Activated CD4-positive, alpha-beta T cell treated with anti-CD3 and anti-CD28 coated beads for 36 hours (primary cell): ENCODE measurements around the gene MAMDC2. TPM values are rescaled to one million over a fixed set of nuclear protein-coding genes. Genes with fewer than 3 reads are reported as not detected.

Experiments
- ATAC-seq: fragments of 200-7000 bp; cut with Tn5 transposase; one replicate; pipeline ENCODE4 v1.10.0; 2021; ENCODE audit warnings: mild to moderate bottlenecking, moderate library complexity
- CTCF ChIA-PET: fragments of 350-600 bp; sonication (Branson Sonifier 250); formaldehyde crosslinking; loops from one replicate; lab custom pipeline; 2021; ENCODE audit warnings: antibody characterized with exemption; lab: Charles Lee
- POLR2A ChIA-PET: fragments of 350-600 bp; sonication (Branson Sonifier 250); formaldehyde crosslinking; loops from one replicate; lab custom pipeline; 2021; ENCODE audit warnings: antibody characterized with exemption, inconsistent platforms; lab: Charles Lee
- DNase-seq: peaks from one replicate; pipeline ENCODE4 v3.0.0-alpha.2; 2020
- H3K27ac Mint-ChIP-seq: one replicate; pipeline ENCODE4 v1.8.0; 2021; ENCODE audit warnings: mixed read lengths
- H3K27me3 Mint-ChIP-seq: one replicate; pipeline ENCODE4 v1.8.0; 2021; ENCODE audit warnings: mixed read lengths
- H3K36me3 Mint-ChIP-seq: one replicate; pipeline ENCODE4 v1.8.0; 2021; ENCODE audit warnings: low read depth, mixed read lengths
- H3K4me1 Mint-ChIP-seq: one replicate; pipeline ENCODE4 v1.8.0; 2021; ENCODE audit warnings: mixed read lengths
- H3K4me3 Mint-ChIP-seq: one replicate; pipeline ENCODE4 v1.8.0; 2021; ENCODE audit warnings: mild to moderate bottlenecking, moderate library complexity, mixed read lengths
- H3K9me3 Mint-ChIP-seq: one replicate; pipeline ENCODE4 v1.8.0; 2021; ENCODE audit warnings: low read depth, mixed read lengths
- intact Hi-C, 2 experiments: fragments of 100-400 bp; cut with DNase I in 1 of 2; cut with micrococcal nuclease in 1 of 2; formaldehyde crosslinking; loops; one replicate each; pipeline versions ENCODE4 v1.14.2 to v1.15.1; 2022 to 2024; cut with DNase I, micrococcal nuclease
- total RNA-seq, 2 experiments: library from RNA; stranded (reverse); gene quantifications; one replicate each; pipeline ENCODE4 v1.2.3, GENCODE V29; 2021

Gene MAMDC2
- total RNA-seq, 2 experiments from 2014 or later = not detected

DNA sequence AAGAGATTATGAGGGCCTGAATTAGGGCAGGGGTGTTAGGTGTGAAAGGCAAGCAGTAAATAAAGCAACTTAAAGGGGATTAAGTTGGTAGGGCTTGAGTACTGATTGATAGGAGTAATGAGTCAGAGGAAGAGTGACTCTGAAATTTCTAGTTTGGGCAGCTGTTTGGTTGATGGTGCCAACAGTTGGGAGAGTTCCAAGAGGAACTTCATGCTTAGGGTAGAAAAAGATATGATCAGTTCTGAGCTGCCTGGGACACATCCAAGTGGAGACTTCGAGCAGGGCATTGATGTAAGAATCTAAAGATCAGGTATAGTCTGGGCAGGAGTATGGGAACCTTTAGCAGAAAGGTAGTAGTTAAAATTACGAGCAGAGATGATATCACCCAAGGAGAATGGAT lies 10.2 kb downstream of the MAMDC2 start:
- Mint-ChIP-seq H3K9me3 (no peaks in the 10 kb centered on the region), H3K4me3 (no peak overlapping the region), H3K36me3 (no peaks in the 10 kb centered on the region), H3K27ac (no peak overlapping the region), H3K4me1 (no peaks in the 10 kb centered on the region), H3K27me3 (peaks cover 12% of the 10 kb centered on the region)
- DNase-seq = no peak
- ATAC-seq = no peak
- ChIA-PET CTCF (interaction anchor here (1.2 kb wide), 1 partner anchor 11 kb away, joined by 5 read pairs; no protein-coding TSS in a partner anchor), POLR2A (no interaction called here)
- intact Hi-C loops = no loop called here

- ATAC-seq (no peak), DNase-seq (no peak)
- ChIA-PET POLR2A (no interaction called here), CTCF (interaction anchor here (1.2 kb wide), 1 partner anchor 10 kb away, joined by 5 read pairs; no protein-coding TSS in a partner anchor)
- H3K4me1 Mint-ChIP-seq = no peaks in the 10 kb centered on the region
- H3K9me3 Mint-ChIP-seq = no peaks in the 10 kb centered on the region
- intact Hi-C loops = no loop called here
- H3K27me3 Mint-ChIP-seq = peaks cover 11% of the 10 kb centered on the region
- H3K36me3 Mint-ChIP-seq = no peaks in the 10 kb centered on the region
- H3K4me3 Mint-ChIP-seq = no peak overlapping the region
- no peak overlapping the region for H3K27ac Mint-ChIP-seq
Observed at GRCh38 chr9:70054521-70054920, 10.9 kb downstream of the MAMDC2 start.

- intact Hi-C loops = no loop called here
- ChIA-PET CTCF (interaction anchor here (0.6 to 1.9 kb wide), 3 partner anchors 13 to 427 kb away, joined by 3 to 5 read pairs (median 3); no protein-coding TSS in a partner anchor), POLR2A (no interaction called here)
- Mint-ChIP-seq H3K36me3 (no peaks in the 10 kb centered on the region), H3K9me3 (no peaks in the 10 kb centered on the region), H3K27me3 (peaks cover 10% of the 10 kb centered on the region), H3K4me1 (no peaks in the 10 kb centered on the region), H3K4me3 (no peak overlapping the region), H3K27ac (no peak overlapping the region)
- no peak for DNase-seq
- ATAC-seq = no peak
Observed at GRCh38 chr9:70055406-70056210, 12.0 kb downstream of the MAMDC2 start.

DNA sequence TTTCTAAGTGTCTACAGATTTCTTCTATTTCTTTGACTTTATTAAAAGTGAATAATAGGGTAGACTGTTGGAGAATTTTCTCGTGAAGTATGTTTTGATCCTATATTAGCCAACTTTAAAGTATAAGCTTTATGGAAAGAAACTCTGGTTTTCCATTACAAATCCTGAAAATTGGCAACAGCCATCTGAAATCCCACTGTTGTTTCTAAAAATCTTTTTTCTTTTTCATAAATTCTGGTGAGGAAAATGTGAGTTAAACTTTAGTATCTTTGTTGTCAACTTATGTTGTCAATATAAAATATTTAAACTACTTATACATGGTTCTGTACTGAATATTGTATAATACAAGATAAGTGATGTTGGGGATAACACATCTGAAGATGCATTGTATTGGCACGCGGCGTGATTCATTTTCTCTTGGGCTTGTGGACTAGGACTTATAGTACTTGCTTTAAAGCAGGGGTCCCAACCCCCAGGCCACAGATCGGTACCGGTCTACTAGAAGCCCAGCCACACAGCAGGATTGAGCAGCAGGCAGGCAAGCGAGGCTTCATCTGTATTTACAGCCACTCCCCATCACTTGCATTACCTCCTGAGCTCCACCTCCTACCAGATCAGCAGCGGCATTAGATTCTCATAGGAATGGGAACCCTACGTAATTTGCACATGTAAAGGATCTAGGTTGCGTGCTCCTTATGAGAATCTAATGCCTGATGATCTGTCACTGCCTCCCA lies 12.7 kb downstream of the MAMDC2 start:
- POLR2A ChIA-PET = interaction anchor here (0.6 kb wide), 1 partner anchor 1080 kb away, joined by 3 read pairs; no protein-coding TSS in a partner anchor
- no peaks in the 10 kb centered on the region for H3K36me3 Mint-ChIP-seq
- no peaks in the 10 kb centered on the region for H3K4me1 Mint-ChIP-seq
- ATAC-seq (no peak), DNase-seq (no peak)
- H3K4me3 Mint-ChIP-seq = no peak overlapping the region
- intact Hi-C loops = no loop called here
- no peak overlapping the region for H3K27ac Mint-ChIP-seq
- H3K27me3 Mint-ChIP-seq = peaks cover 10% of the 10 kb centered on the region
- CTCF ChIA-PET = interaction anchor here (0.6 to 1.9 kb wide), 3 partner anchors 14 to 427 kb away, joined by 3 to 5 read pairs (median 3); no protein-coding TSS in a partner anchor
- H3K9me3 Mint-ChIP-seq = no peaks in the 10 kb centered on the region

GRCh38 chr9:70058569-70059116 lies 15.0 kb downstream of the MAMDC2 start:
- intact Hi-C loops = no loop called here
- Mint-ChIP-seq H3K27ac (no peak overlapping the region), H3K36me3 (no peaks in the 10 kb centered on the region), H3K4me1 (no peaks in the 10 kb centered on the region), H3K4me3 (no peak overlapping the region), H3K9me3 (no peaks in the 10 kb centered on the region), H3K27me3 (peaks cover 11% of the 10 kb centered on the region)
- ChIA-PET POLR2A (no interaction called here), CTCF (no interaction called here)
- ATAC-seq = no peak
- DNase-seq = no peak

DNA sequence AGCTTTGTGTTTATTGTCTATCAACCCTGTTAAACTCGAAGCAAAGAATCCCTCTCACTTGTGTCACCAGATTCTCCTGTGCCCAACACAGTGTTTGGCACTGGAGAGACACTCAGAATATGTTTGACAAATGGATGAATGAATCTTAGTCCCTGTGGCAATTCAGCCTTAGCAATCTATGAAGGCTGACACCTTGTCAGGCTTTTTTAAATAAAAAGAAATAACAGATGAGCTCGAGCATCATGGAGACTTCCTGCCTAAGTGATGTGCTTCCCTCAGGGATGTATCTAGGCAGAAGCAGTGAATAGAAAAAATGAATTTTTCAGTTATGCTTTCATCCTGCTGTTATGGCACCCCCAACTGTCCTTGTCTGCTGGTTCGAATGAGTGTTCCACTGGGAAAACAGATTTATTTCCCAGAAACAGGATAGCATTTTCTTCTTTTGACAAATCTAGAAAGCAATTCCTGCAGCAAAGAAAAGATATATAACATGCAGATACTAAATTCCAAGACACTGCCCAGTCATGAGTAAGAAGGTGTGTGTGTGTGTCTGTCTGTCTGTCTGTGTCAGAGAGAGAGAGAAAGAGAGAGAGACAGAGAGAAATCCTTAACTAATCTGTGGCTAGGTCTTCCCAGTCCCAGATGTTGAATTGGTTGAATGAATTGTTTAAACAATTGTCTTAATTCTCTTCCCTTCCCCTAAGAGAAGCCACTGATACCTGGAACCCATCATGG lies 16.7 kb downstream of the MAMDC2 start:
- CTCF ChIA-PET = no interaction called here
- Mint-ChIP-seq H3K9me3 (no peaks in the 10 kb centered on the region), H3K4me3 (no peak overlapping the region), H3K27me3 (peaks cover 15% of the 10 kb centered on the region), H3K27ac (no peak overlapping the region), H3K36me3 (no peaks in the 10 kb centered on the region), H3K4me1 (no peaks in the 10 kb centered on the region)
- DNase-seq = no peak
- ATAC-seq = no peak
- intact Hi-C loops = no loop called here
- POLR2A ChIA-PET = no interaction called here

DNA sequence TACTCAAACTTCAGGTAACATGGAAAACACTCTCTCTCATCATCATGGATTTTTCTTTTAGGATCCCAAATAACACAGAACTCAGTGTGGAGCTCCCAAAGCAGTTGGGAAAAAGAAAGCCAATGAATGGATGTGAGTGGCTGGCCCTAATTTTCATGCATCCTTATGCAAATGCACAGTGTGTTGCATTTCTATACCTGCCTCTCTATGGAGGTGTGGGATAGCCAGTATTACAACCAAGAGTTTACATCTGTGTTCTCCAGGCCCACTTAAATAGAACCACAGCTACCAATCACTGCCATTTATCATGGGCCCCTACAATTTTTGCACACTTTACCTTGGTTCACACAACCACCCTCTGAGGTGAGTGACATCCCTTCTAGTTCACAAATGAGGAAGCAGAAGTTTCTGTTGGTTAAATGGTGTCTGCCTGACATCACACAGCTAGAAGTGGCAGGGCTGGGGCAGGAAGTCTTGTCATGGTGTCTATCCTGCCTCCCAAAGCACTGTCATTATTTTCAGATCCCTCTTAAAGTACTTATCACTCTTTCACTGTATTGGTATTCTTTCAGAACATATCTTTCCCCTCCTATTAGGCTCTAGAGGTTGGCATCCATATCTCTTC lies 17.3 kb downstream of the MAMDC2 start:
- Mint-ChIP-seq H3K4me3 (no peak overlapping the region), H3K36me3 (no peaks in the 10 kb centered on the region), H3K27me3 (peaks cover 17% of the 10 kb centered on the region), H3K27ac (no peak overlapping the region), H3K4me1 (no peaks in the 10 kb centered on the region), H3K9me3 (no peaks in the 10 kb centered on the region)
- intact Hi-C loops = no loop called here
- DNase-seq (no peak), ATAC-seq (no peak)
- CTCF ChIA-PET = no interaction called here
- POLR2A ChIA-PET = no interaction called here

DNA sequence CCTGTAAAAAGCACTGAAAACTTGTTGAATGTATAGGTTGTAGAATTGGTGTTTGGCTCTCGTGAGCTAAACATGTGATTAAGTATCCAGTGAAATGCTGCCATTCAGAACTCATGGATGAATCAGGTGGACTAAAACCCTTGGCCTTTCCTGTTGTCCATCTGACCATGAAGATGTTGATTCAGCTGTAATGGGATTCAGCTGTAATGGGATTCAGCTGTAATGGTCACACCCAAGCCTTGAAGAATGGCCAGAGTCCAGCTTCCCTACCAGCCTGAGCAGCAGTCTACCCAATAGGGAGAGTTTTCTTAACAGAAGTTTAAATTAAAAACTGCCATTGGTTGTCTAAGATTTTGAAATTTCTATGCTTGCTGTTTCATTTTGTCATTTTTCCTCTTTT lies 18.1 kb downstream of the MAMDC2 start:
- ChIA-PET POLR2A (no interaction called here), CTCF (interaction anchor here (0.9 to 1.6 kb wide), 2 partner anchors 42 to 90 kb away, joined by 3 read pairs; no protein-coding TSS in a partner anchor)
- H3K4me1 Mint-ChIP-seq = no peaks in the 10 kb centered on the region
- no peak overlapping the region for H3K27ac Mint-ChIP-seq
- intact Hi-C loops = no loop called here
- DNase-seq (no peak), ATAC-seq (no peak)
- no peak overlapping the region for H3K4me3 Mint-ChIP-seq
- H3K36me3 Mint-ChIP-seq = no peaks in the 10 kb centered on the region
- no peaks in the 10 kb centered on the region for H3K9me3 Mint-ChIP-seq
- peaks cover 22% of the 10 kb centered on the region for H3K27me3 Mint-ChIP-seq

DNA sequence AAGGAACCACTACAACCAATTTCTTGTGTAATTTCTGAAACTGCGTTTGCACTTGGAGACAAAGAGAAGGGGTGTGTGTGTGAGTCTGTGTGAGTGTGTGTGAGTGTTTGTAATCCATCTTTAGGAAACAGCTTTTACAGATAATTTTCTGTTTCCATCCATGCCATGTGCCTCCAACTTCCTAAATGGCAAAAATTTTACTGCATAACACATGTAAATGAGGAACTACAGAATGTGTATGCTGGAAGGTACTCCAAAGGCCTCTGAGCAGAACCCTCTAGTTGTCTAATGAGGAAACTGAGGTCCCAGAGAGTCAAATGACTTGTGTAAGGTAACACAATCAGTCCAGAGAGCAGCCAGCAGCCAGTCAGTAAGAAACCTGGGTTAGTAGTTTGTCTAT lies 20.8 kb downstream of the MAMDC2 start:
- Mint-ChIP-seq H3K9me3 (no peaks in the 10 kb centered on the region), H3K27me3 (peaks cover 22% of the 10 kb centered on the region), H3K27ac (no peak overlapping the region), H3K36me3 (no peaks in the 10 kb centered on the region), H3K4me1 (no peaks in the 10 kb centered on the region), H3K4me3 (no peak overlapping the region)
- DNase-seq = no peak
- ChIA-PET CTCF (interaction anchor here (1.0 to 1.5 kb wide), 2 partner anchors 10 to 46 kb away, joined by 3 to 5 read pairs; no protein-coding TSS in a partner anchor), POLR2A (no interaction called here)
- no peak for ATAC-seq
- intact Hi-C loops = no loop called here

GRCh38 chr9:70065572-70065971 lies 21.9 kb downstream of the MAMDC2 start:
- Mint-ChIP-seq H3K36me3 (no peaks in the 10 kb centered on the region), H3K27me3 (peaks cover 24% of the 10 kb centered on the region), H3K4me1 (no peaks in the 10 kb centered on the region), H3K9me3 (no peaks in the 10 kb centered on the region), H3K4me3 (no peak overlapping the region), H3K27ac (no peak overlapping the region)
- ChIA-PET CTCF (interaction anchor here (0.7 to 1.0 kb wide), 2 partner anchors 45 to 1146 kb away, joined by 3 read pairs; no protein-coding TSS in a partner anchor), POLR2A (no interaction called here)
- DNase-seq = no peak
- no peak for ATAC-seq
- intact Hi-C loops = no loop called here
